SK-N-SH (cell line): ENCODE data around the gene C3. TPM values are rescaled to one million over a fixed set of nuclear protein-coding genes. Genes with fewer than 3 reads are reported as not detected.

Experiments
- CTCF ChIA-PET: fragments of 300-600, 350-600 bp; formaldehyde crosslinking; extraction: SDS; loops from one replicate; lab custom pipeline; 2021; lab: Yijun Ruan, JAX
- POLR2A ChIA-PET: fragments of 350-600 bp; sonication (Branson Sonifier 250); formaldehyde crosslinking; extraction: SDS; loops from one replicate; lab custom pipeline; 2020; ENCODE audit warnings: antibody characterized with exemption, inconsistent platforms; lab: Yijun Ruan, JAX
- DNase-seq: peaks from one replicate; pipeline ENCODE4 v3.0.0; 2012
- H2AFZ ChIP-seq: fragments of 200-600 bp; sonication (generic); 2 replicates; pipeline ENCODE4 v1.8.1; 2016; ENCODE audit warnings: antibody characterized with exemption, mild to moderate bottlenecking, low read depth
- H3F3A ChIP-seq: fragments of 200-600 bp; sonication (generic); replicated peaks from 2 replicates; pipeline ENCODE3; 2016; ENCODE audit warnings: antibody characterized with exemption, mild to moderate bottlenecking; ENCODE audit not compliant: insufficient read depth
- H3K27ac ChIP-seq, 2 experiments: fragments of 200-500 bp in 1 of 2; fragments of 200-600 bp in 1 of 2; sonication (Bioruptor generic) in 1 of 2; sonication (generic), shearing (Covaris generic) in 1 of 2; 2 replicates each; pipeline versions ENCODE4 v1.5.1 to v1.6.1; 2014 to 2016; ENCODE audit warnings: low read depth in 2 of 2, inconsistent platforms in 1 of 2, low read length in 1 of 2, mild to moderate bottlenecking in 1 of 2, mixed read lengths in 1 of 2
- H3K27me3 ChIP-seq: fragments of 200-600 bp; sonication (generic), shearing (Covaris generic); 2 replicates; pipeline ENCODE4 v1.6.1; 2016; ENCODE audit warnings: mixed run types; ENCODE audit not compliant: insufficient read depth
- H3K36me3 ChIP-seq, 2 experiments: fragments of 200-500 bp in 1 of 2; fragments of 200-600 bp in 1 of 2; sonication (Bioruptor generic) in 1 of 2; sonication (generic) in 1 of 2; replicated peaks in 1 of 2; 2 replicates each; pipeline versions ENCODE3 to v1.5.1; 2014 to 2016; ENCODE audit warnings: low read length in 1 of 2, mild to moderate bottlenecking in 1 of 2; ENCODE audit not compliant: insufficient read depth in 2 of 2, control insufficient read depth in 1 of 2
- H3K4me1 ChIP-seq, 2 experiments: fragments of 200-500 bp in 1 of 2; fragments of 200-600 bp in 1 of 2; sonication (Bioruptor generic) in 1 of 2; sonication (generic), shearing (Covaris generic) in 1 of 2; 2 replicates each; pipeline versions ENCODE4 v1.5.1 to v1.6.1; 2014 to 2016; ENCODE audit warnings: low read depth in 1 of 2, low read length in 1 of 2, mixed run types in 1 of 2; ENCODE audit not compliant: insufficient read depth in 2 of 2, control insufficient read depth in 1 of 2
- H3K4me2 ChIP-seq: fragments of 200-600 bp; sonication (generic), shearing (Covaris generic); 2 replicates; pipeline ENCODE4 v1.6.1; 2017; ENCODE audit warnings: mixed run types
- H3K4me3 ChIP-seq, 2 experiments: fragments of 200-500 bp in 1 of 2; fragments of 200-600 bp in 1 of 2; sonication (Bioruptor generic) in 1 of 2; sonication (generic), shearing (Covaris generic) in 1 of 2; 2 replicates each; pipeline versions ENCODE4 v1.5.1 to v1.8.1; 2014 to 2016; ENCODE audit warnings: low read depth in 2 of 2, inconsistent platforms in 1 of 2, low read length in 1 of 2, mild to moderate bottlenecking in 1 of 2, mixed read lengths in 1 of 2, moderate library complexity in 1 of 2
- H3K79me2 ChIP-seq: fragments of 200-600 bp; sonication (generic); 2 replicates; pipeline ENCODE4 v1.8.1; 2017; ENCODE audit warnings: mild to moderate bottlenecking; ENCODE audit not compliant: insufficient read depth
- H3K9ac ChIP-seq: fragments of 200-600 bp; sonication (generic); 2 replicates; pipeline ENCODE4 v1.6.1; 2017; ENCODE audit warnings: mixed run types
- H3K9me2 ChIP-seq: fragments of 200-600 bp; sonication (generic); 2 replicates; pipeline ENCODE4 v1.6.1; 2017; ENCODE audit warnings: mixed run types
- H3K9me3 ChIP-seq: fragments of 200-600 bp; sonication (generic); 2 replicates; pipeline ENCODE4 v1.6.1; 2017; ENCODE audit warnings: mixed run types, mild to moderate bottlenecking, moderate library complexity
- H4K20me1 ChIP-seq: fragments of 200-600 bp; sonication (generic); 2 replicates; pipeline ENCODE4 v1.6.1; 2017; ENCODE audit warnings: mild to moderate bottlenecking, mixed run types; ENCODE audit not compliant: insufficient read depth
- CTCF ChIP-seq: fragments of 200-600 bp; sonication (generic); IDR thresholded peaks from 2 replicates; pipeline ENCODE4 v1.6.1; 2017; ENCODE audit warnings: antibody characterized with exemption, mild to moderate bottlenecking, moderate library complexity
- ELF1 ChIP-seq: IDR thresholded peaks from 2 replicates; pipeline ENCODE4 v1.4.0; 2012
- EP300 ChIP-seq, 2 experiments: IDR thresholded peaks; 2 replicates each; pipeline versions ENCODE4 v1.4.0 to v1.6.1; 2012; ENCODE audit warnings: borderline replicate concordance in 1 of 2, low read depth in 1 of 2, low read length in 1 of 2
- EZH2phosphoT487 ChIP-seq: fragments of 200-600 bp; sonication (generic); IDR thresholded peaks from 2 replicates; pipeline ENCODE4 v1.6.1; 2017; ENCODE audit warnings: low read depth, mixed run types, mild to moderate bottlenecking, antibody characterized with exemption, moderate library complexity, borderline replicate concordance
- FOSL2 ChIP-seq: IDR thresholded peaks from 2 replicates; pipeline ENCODE4 v1.4.0; 2012; ENCODE audit warnings: low read depth, mild to moderate bottlenecking, moderate library complexity, borderline replicate concordance
- FOXJ3 ChIP-seq: sonication (generic); formaldehyde crosslinking; IDR thresholded peaks from 2 replicates; pipeline ENCODE4 v1.5.1; 2020; ENCODE audit warnings: mild to moderate bottlenecking, missing genetic modification reagents
- GABPA ChIP-seq: IDR thresholded peaks from 2 replicates; pipeline ENCODE4 v1.4.0; 2012; ENCODE audit warnings: low read depth, mild to moderate bottlenecking
- MAX ChIP-seq: IDR thresholded peaks from 2 replicates; pipeline ENCODE4 v1.4.0; 2012; ENCODE audit warnings: low read depth
- MEF2A ChIP-seq: IDR thresholded peaks from 2 replicates; pipeline ENCODE4 v1.4.0; 2012; ENCODE audit warnings: low read depth, borderline replicate concordance
- MXI1 ChIP-seq: IDR thresholded peaks from 2 replicates; pipeline ENCODE4 v1.6.1; 2012; ENCODE audit warnings: mild to moderate bottlenecking, low read depth, low read length, improper control_type of control experiment
- NFIC ChIP-seq: IDR thresholded peaks from 2 replicates; pipeline ENCODE4 v1.4.0; 2012; ENCODE audit warnings: borderline replicate concordance
- RFX5 ChIP-seq: IDR thresholded peaks from 2 replicates; pipeline ENCODE4 v1.6.1; 2012; ENCODE audit warnings: mild to moderate bottlenecking, improper control_type of control experiment, low read length
- TEAD4 ChIP-seq: IDR thresholded peaks from 2 replicates; pipeline ENCODE4 v1.4.0; 2012; ENCODE audit warnings: mild to moderate bottlenecking, borderline replicate concordance; ENCODE audit not compliant: insufficient read depth
- USF2 ChIP-seq: fragments of 150-350 bp; IDR thresholded peaks from 2 replicates; pipeline ENCODE4 v1.6.1; 2017; ENCODE audit warnings: antibody characterized with exemption, low read length, low read depth, borderline replicate concordance
- WGBS: methylation state at CpG from one replicate; pipeline ENCODE4 v1.1.6; 2017; ENCODE audit warnings: low lambda C conversion rate; 5-methylcytosine and 5-hydroxymethylcytosine counted together
- polyA plus RNA-seq, 3 experiments: library from polyadenylated mRNA; depleted of rRNA; stranded (reverse); fragments of >200 nt; gene quantifications; 2 replicates each; pipeline ENCODE4 v1.2.3, GENCODE V29; 2012
- TF ChIP-seq, protein P1 (sequence below): IDR thresholded peaks from 2 replicates; pipeline ENCODE4; 2012

C3 gene
- polyA plus RNA-seq, 1 of the 3 experiments (the other 2 are of a cell fraction) = 0.67 TPM

GRCh38 chr19:6691342-6691741, 29.1 kb downstream of the C3 start (continued):
- TF ChIP-seq NFIC (no peak), RFX5 (no peak), FOXJ3 (CRISPR knock-in tag) (no peak), CTCF (no peak), FOSL2 (no peak)
- TF ChIP-seq, protein P1, sequence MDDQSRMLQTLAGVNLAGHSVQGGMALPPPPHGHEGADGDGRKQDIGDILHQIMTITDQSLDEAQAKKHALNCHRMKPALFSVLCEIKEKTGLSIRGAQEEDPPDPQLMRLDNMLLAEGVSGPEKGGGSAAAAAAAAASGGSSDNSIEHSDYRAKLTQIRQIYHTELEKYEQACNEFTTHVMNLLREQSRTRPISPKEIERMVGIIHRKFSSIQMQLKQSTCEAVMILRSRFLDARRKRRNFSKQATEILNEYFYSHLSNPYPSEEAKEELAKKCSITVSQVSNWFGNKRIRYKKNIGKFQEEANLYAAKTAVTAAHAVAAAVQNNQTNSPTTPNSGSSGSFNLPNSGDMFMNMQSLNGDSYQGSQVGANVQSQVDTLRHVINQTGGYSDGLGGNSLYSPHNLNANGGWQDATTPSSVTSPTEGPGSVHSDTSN = no peak

GRCh38 chr19:6690160-6690885, 30.1 kb downstream of the C3 start:
- no peak for TF ChIP-seq EP300 (IDR thresholded peaks at IDR 0.05; ENCODE audit: borderline replicate concordance in 1 of 2, low read depth in 1 of 2, low read length in 1 of 2)
- no peak for TF ChIP-seq ELF1
- TF ChIP-seq EZH2phosphoT487 = no peak
- TF ChIP-seq USF2 = no peak
- TF ChIP-seq MXI1 = no peak
- Histone ChIP-seq H3K79me2 (no peaks in the 10 kb centered on the region), H2AFZ (no peak overlapping the region), H3K36me3 (no peaks in the 10 kb centered on the region), H3K9ac (no peak overlapping the region), H3K9me3 (no peaks in the 10 kb centered on the region), H3K27me3 (peaks cover 10% of the 10 kb centered on the region; the same call in 1 of the 2 replicates), H3K27ac (no peak overlapping the region), H3F3A (no peaks in the 10 kb centered on the region), H3K4me1 (no peaks in the 10 kb centered on the region), H3K4me2 (no peak overlapping the region), H3K4me3 (no peak overlapping the region), H3K9me2 (no peaks in the 10 kb centered on the region), H4K20me1 (no peaks in the 10 kb centered on the region)
- 29% methylated on average over 10 of the region's 11 CpGs for WGBS
- no peak for DNase-seq
- ChIA-PET POLR2A (no interaction called here), CTCF (no interaction called here)

- Histone ChIP-seq H3F3A (no peaks in the 10 kb centered on the region), H3K4me3 (no peak overlapping the region), H3K79me2 (no peaks in the 10 kb centered on the region), H3K4me1 (no peaks in the 10 kb centered on the region), H3K9ac (no peak overlapping the region), H4K20me1 (no peaks in the 10 kb centered on the region), H3K27me3 (peaks cover 21% of the 10 kb centered on the region; the same call in 1 of the 2 replicates), H2AFZ (no peak overlapping the region), H3K9me3 (no peaks in the 10 kb centered on the region), H3K27ac (no peak overlapping the region), H3K36me3 (no peaks in the 10 kb centered on the region), H3K9me2 (no peaks in the 10 kb centered on the region), H3K4me2 (no peak overlapping the region)
- ChIA-PET CTCF (no interaction called here), POLR2A (no interaction called here)
- WGBS = 33% methylated on average over 5 of the region's 5 CpGs
- no peak for DNase-seq
- TF ChIP-seq NFIC = no peak
- TF ChIP-seq FOSL2 = no peak
- TF ChIP-seq TEAD4 = no peak
- TF ChIP-seq GABPA = no peak
- TF ChIP-seq MEF2A = no peak
- TF ChIP-seq MAX = no peak
- no peak for TF ChIP-seq FOXJ3 (CRISPR knock-in tag)
Measured at GRCh38 chr19:6687114-6687513, 33.3 kb downstream of the C3 start.
